ENCODE results near the gene PPP1R13B. TPM values are rescaled to one million over a fixed set of nuclear protein-coding genes. Genes with fewer than 3 reads are reported as not detected.

Gene PPP1R13B
- total and polyA plus RNA-seq, 2 experiments from 2014 or later: 9.4 to 20.2 TPM

GRCh38 chr14:103819503-103820307 is 27.7 kb downstream of the PPP1R13B start:
- TF ChIP-seq, protein P1, sequence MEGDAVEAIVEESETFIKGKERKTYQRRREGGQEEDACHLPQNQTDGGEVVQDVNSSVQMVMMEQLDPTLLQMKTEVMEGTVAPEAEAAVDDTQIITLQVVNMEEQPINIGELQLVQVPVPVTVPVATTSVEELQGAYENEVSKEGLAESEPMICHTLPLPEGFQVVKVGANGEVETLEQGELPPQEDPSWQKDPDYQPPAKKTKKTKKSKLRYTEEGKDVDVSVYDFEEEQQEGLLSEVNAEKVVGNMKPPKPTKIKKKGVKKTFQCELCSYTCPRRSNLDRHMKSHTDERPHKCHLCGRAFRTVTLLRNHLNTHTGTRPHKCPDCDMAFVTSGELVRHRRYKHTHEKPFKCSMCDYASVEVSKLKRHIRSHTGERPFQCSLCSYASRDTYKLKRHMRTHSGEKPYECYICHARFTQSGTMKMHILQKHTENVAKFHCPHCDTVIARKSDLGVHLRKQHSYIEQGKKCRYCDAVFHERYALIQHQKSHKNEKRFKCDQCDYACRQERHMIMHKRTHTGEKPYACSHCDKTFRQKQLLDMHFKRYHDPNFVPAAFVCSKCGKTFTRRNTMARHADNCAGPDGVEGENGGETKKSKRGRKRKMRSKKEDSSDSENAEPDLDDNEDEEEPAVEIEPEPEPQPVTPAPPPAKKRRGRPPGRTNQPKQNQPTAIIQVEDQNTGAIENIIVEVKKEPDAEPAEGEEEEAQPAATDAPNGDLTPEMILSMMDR (IDR thresholded peaks at IDR 0.05; ENCODE audit: poor library complexity): no peak
- TF ChIP-seq EZH2phosphoT487 (IDR thresholded peaks at IDR 0.05; ENCODE audit: low read depth, severe bottlenecking, unreplicated experiment) (no peak), EZH2 (IDR thresholded peaks at IDR 0.05; ENCODE audit: borderline replicate concordance) (no peak)
- Histone ChIP-seq H3K79me2 (peaks cover 84% of the 10 kb centered on the region), H3K4me2 (peak overlapping the region; percentile 63), H2AFZ (no peak overlapping the region), H3K27me3 (no peaks in the 10 kb centered on the region), H4K20me1 (ENCODE audit: insufficient read depth, poor library complexity, severe bottlenecking) (peaks cover 6% of the 10 kb centered on the region), H3K27ac (peak overlapping the region; percentile 39), H3K36me3 (replicated peaks; ENCODE audit: insufficient read depth, low read depth) (no peaks in the 10 kb centered on the region), H3K9me2 (replicated peaks; ENCODE audit: insufficient read depth) (no peaks in the 10 kb centered on the region), H3K9me3 (ENCODE audit: low read depth) (no peaks in the 10 kb centered on the region), H3K4me3 (no peak overlapping the region), H3K4me1 (ENCODE audit: insufficient read depth) (peaks cover 13% of the 10 kb centered on the region)
- 19% methylated on average over 7 of the region's 7 CpGs for WGBS (ENCODE audit: low lambda C conversion rate, missing lambda C conversion rate)
- DNase-seq (ENCODE audit: low spot score): peak; percentile 57

GRCh38 chr14:103818870-103819269 is 28.5 kb downstream of the PPP1R13B start:
- TF ChIP-seq EZH2phosphoT487 (IDR thresholded peaks at IDR 0.05; ENCODE audit: low read depth, severe bottlenecking, unreplicated experiment): no peak
- TF ChIP-seq EZH2 (IDR thresholded peaks at IDR 0.05; ENCODE audit: borderline replicate concordance): no peak
- TF ChIP-seq, protein P1 (IDR thresholded peaks at IDR 0.05; ENCODE audit: poor library complexity): no peak
- Histone ChIP-seq H3K4me2 (no peak overlapping the region), H3K27me3 (no peaks in the 10 kb centered on the region), H2AFZ (no peak overlapping the region), H4K20me1 (ENCODE audit: insufficient read depth, poor library complexity, severe bottlenecking) (peaks cover 6% of the 10 kb centered on the region), H3K4me1 (ENCODE audit: insufficient read depth) (peaks cover 13% of the 10 kb centered on the region), H3K36me3 (replicated peaks; ENCODE audit: insufficient read depth, low read depth) (no peaks in the 10 kb centered on the region), H3K27ac (peak overlapping the region; percentile 39), H3K79me2 (peaks cover 85% of the 10 kb centered on the region), H3K4me3 (no peak overlapping the region), H3K9me3 (ENCODE audit: low read depth) (no peaks in the 10 kb centered on the region), H3K9me2 (replicated peaks; ENCODE audit: insufficient read depth) (no peaks in the 10 kb centered on the region)
- DNase-seq (ENCODE audit: low spot score): no peak
- WGBS (ENCODE audit: low lambda C conversion rate, missing lambda C conversion rate): 91% methylated on average over 1 of the region's 1 CpG

DNA sequence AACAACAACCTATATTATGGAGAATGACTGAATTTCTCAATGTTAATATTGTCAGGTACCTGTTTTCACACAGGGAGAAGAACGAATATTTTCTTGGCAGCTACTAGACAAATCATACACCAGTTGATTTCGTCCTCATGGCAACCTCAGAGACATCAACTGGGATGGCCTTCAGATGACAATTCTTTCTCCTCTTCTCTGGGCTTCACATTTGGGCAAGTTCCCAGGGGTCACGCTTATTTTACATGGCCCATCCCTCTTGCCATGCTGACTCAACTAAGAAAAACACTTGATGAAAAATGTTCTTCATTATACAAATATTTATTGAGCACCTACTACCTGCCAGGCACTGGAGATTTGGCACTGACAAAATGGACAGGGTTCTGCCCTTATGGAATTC is 29.0 kb downstream of the PPP1R13B start:
- Histone ChIP-seq H3K36me3 (replicated peaks; ENCODE audit: insufficient read depth, low read depth) (no peaks in the 10 kb centered on the region), H3K4me1 (ENCODE audit: insufficient read depth) (peaks cover 13% of the 10 kb centered on the region), H3K9me2 (replicated peaks; ENCODE audit: insufficient read depth) (no peaks in the 10 kb centered on the region), H3K27me3 (no peaks in the 10 kb centered on the region), H3K27ac (no peak overlapping the region), H2AFZ (no peak overlapping the region), H3K9me3 (ENCODE audit: low read depth) (no peaks in the 10 kb centered on the region), H3K4me2 (no peak overlapping the region), H3K4me3 (no peak overlapping the region), H4K20me1 (ENCODE audit: insufficient read depth, poor library complexity, severe bottlenecking) (peaks cover 6% of the 10 kb centered on the region), H3K79me2 (peaks cover 85% of the 10 kb centered on the region)
- TF ChIP-seq EZH2 (IDR thresholded peaks at IDR 0.05; ENCODE audit: borderline replicate concordance): no peak
- TF ChIP-seq, protein P1 (IDR thresholded peaks at IDR 0.05; ENCODE audit: poor library complexity): no peak
- no peak for TF ChIP-seq EZH2phosphoT487 (IDR thresholded peaks at IDR 0.05; ENCODE audit: low read depth, severe bottlenecking, unreplicated experiment)
- DNase-seq (ENCODE audit: low spot score): no peak
- 90% methylated on average over 3 of the region's 3 CpGs for WGBS (ENCODE audit: low lambda C conversion rate, missing lambda C conversion rate)
